HG02610 (cell line): ENCODE results near the gene IL12RB1.
"Not testable (repeated sequence)": the region's sequence is repeated elsewhere in the genome, so short reads cannot be mapped to it uniquely, and the experiment has no call there.

ENCODE experiments used
- ATAC-seq: cut with Tn5 transposase; IDR thresholded peaks from one replicate; pipeline ENCODE4 v1.9.1; 2021; ENCODE audit warnings: mild to moderate bottlenecking, moderate library complexity; ENCODE audit not compliant: unreplicated experiment

The IL12RB1 gene

GRCh38 chr19:18112989-18113478 lies 26.3 kb upstream of the IL12RB1 start:
- no peak for ATAC-seq

- no peak for ATAC-seq
Measured at GRCh38 chr19:18110609-18111232, 24.0 kb upstream of the IL12RB1 start.

GRCh38 chr19:18109733-18110608 lies 23.2 kb upstream of the IL12RB1 start:
- ATAC-seq, result no peak

- no peak for ATAC-seq
Measured at GRCh38 chr19:18109341-18109732, 22.6 kb upstream of the IL12RB1 start.

GRCh38 chr19:18108897-18109296 lies 22.2 kb upstream of the IL12RB1 start:
- ATAC-seq, result no peak

- ATAC-seq, result no peak
Measured at GRCh38 chr19:18107235-18107634, 20.5 kb upstream of the IL12RB1 start.

- ATAC-seq, result not testable (repeated sequence)
Measured at GRCh38 chr19:18105259-18105658, 18.5 kb upstream of the IL12RB1 start.

- ATAC-seq, result no peak
Measured at GRCh38 chr19:18104793-18105131, 18.0 kb upstream of the IL12RB1 start.

GRCh38 chr19:18102916-18103542 lies 16.3 kb upstream of the IL12RB1 start:
- no peak for ATAC-seq

- no peak for ATAC-seq
Measured at GRCh38 chr19:18101268-18101667, 14.5 kb upstream of the IL12RB1 start.

GRCh38 chr19:18100710-18101109 lies 14.0 kb upstream of the IL12RB1 start:
- ATAC-seq, result no peak

- no peak for ATAC-seq
Measured at GRCh38 chr19:18099623-18099995, 12.9 kb upstream of the IL12RB1 start.

- ATAC-seq, result peak; percentile 72
Measured at GRCh38 chr19:18098891-18099622, 12.3 kb upstream of the IL12RB1 start.

GRCh38 chr19:18097993-18098890 lies 11.5 kb upstream of the IL12RB1 start:
- no peak for ATAC-seq

GRCh38 chr19:18097217-18097992 lies 10.7 kb upstream of the IL12RB1 start, which contains the start of gene MAST3:
Gene MAST3, plus strand, starts transcription at chr19:18097778. Its CDS starts 15 bp downstream, at chr19:18097793.
- peak; percentile 57 for ATAC-seq

GRCh38 chr19:18096258-18096657 lies 9.5 kb upstream of the IL12RB1 start:
- no peak for ATAC-seq

GRCh38 chr19:18093439-18094161 lies 6.9 kb upstream of the IL12RB1 start:
- ATAC-seq, result no peak

GRCh38 chr19:18091217-18091608 lies 4.5 kb upstream of the IL12RB1 start:
- ATAC-seq, result peak; percentile 45
